Ishikawa (cell line): ENCODE measurements around the gene WHRN.

Experiments
- CEBPB ChIP-seq: IDR thresholded peaks from 2 replicates; pipeline ENCODE4 v1.6.1; 2012
- CREB1 ChIP-seq: IDR thresholded peaks from 2 replicates; pipeline ENCODE4 v1.6.1; 2012; ENCODE audit warnings: low read depth
- EGR1 ChIP-seq: IDR thresholded peaks from 2 replicates; pipeline ENCODE4 v1.6.1; 2012
- EP300 ChIP-seq: IDR thresholded peaks from 2 replicates; pipeline ENCODE4 v1.6.1; 2012; ENCODE audit warnings: borderline replicate concordance
- FOXM1 ChIP-seq: IDR thresholded peaks from 2 replicates; pipeline ENCODE4 v1.6.1; 2012; ENCODE audit warnings: low read depth, borderline replicate concordance
- MAX ChIP-seq: IDR thresholded peaks from 2 replicates; pipeline ENCODE4 v1.6.1; 2012
- NFIC ChIP-seq: IDR thresholded peaks from 2 replicates; pipeline ENCODE4 v1.6.1; 2012
- RAD21 ChIP-seq: IDR thresholded peaks from 2 replicates; pipeline ENCODE4 v1.6.1; 2012; ENCODE audit warnings: low read depth
- TAF1 ChIP-seq: IDR thresholded peaks from 2 replicates; pipeline ENCODE4 v1.6.1; 2012; ENCODE audit warnings: low read depth, mild to moderate bottlenecking
- TCF12 ChIP-seq: IDR thresholded peaks from 2 replicates; pipeline ENCODE4 v1.6.1; 2012; ENCODE audit warnings: low read depth
- TEAD4 ChIP-seq: IDR thresholded peaks from 2 replicates; pipeline ENCODE4 v1.6.1; 2012
- USF1 ChIP-seq: IDR thresholded peaks from 2 replicates; pipeline ENCODE4 v1.6.1; 2012
- YY1 ChIP-seq: IDR thresholded peaks from 2 replicates; pipeline ENCODE4 v1.6.1; 2012; ENCODE audit warnings: low read depth
- ZBTB7A ChIP-seq: IDR thresholded peaks from 2 replicates; pipeline ENCODE4 v1.6.1; 2012; ENCODE audit warnings: low read depth
- TF ChIP-seq, protein P1 (sequence below): IDR thresholded peaks from 2 replicates; pipeline ENCODE4 v1.6.1; 2012; ENCODE audit warnings: low read depth, mild to moderate bottlenecking

The WHRN gene

DNA sequence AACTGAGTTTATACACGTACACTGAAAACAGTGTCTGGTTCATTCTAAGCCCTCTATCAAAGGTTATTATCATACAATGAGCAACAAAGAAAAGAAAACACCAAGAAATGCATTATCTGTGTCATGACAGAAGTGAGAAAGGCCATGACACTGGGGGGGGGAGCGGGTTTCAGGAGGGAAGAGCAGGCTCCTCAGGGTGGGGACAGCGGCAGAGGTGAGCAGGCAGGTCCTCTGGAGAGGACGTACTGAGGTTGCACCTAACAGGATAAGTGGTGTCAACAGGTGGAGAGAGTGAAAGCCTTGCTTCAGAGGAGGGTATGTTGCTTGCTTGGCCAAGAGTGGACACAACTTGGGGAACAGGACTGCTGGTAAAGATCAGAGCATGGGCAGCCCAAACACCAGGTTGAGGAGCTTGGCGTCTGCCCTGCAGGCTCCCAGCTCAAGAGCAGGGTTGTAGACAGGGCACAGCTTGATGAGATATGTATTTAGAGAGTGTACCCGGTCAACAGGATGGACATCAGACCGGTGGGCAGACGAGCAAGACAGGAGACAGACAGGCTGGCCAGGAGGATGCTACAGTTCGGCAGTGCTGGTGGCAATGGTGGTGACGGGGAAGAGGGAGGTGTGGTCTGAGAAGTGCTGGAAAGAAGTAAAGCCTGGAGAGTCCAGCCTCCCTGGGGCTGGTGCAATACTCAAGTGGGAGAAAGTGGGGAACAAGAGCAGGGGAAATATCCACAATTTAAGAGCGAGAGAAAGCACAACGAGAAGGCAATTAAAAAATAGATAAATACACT lies 10.3 kb downstream of the WHRN start:
- TF ChIP-seq FOXM1: no peak
- no peak for TF ChIP-seq ZBTB7A
- TF ChIP-seq, protein P1, sequence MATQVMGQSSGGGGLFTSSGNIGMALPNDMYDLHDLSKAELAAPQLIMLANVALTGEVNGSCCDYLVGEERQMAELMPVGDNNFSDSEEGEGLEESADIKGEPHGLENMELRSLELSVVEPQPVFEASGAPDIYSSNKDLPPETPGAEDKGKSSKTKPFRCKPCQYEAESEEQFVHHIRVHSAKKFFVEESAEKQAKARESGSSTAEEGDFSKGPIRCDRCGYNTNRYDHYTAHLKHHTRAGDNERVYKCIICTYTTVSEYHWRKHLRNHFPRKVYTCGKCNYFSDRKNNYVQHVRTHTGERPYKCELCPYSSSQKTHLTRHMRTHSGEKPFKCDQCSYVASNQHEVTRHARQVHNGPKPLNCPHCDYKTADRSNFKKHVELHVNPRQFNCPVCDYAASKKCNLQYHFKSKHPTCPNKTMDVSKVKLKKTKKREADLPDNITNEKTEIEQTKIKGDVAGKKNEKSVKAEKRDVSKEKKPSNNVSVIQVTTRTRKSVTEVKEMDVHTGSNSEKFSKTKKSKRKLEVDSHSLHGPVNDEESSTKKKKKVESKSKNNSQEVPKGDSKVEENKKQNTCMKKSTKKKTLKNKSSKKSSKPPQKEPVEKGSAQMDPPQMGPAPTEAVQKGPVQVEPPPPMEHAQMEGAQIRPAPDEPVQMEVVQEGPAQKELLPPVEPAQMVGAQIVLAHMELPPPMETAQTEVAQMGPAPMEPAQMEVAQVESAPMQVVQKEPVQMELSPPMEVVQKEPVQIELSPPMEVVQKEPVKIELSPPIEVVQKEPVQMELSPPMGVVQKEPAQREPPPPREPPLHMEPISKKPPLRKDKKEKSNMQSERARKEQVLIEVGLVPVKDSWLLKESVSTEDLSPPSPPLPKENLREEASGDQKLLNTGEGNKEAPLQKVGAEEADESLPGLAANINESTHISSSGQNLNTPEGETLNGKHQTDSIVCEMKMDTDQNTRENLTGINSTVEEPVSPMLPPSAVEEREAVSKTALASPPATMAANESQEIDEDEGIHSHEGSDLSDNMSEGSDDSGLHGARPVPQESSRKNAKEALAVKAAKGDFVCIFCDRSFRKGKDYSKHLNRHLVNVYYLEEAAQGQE: no peak
- TF ChIP-seq CEBPB: no peak
- no peak for TF ChIP-seq YY1
- TF ChIP-seq RAD21: no peak
- TF ChIP-seq MAX: no peak
- no peak for TF ChIP-seq USF1
- no peak for TF ChIP-seq TEAD4
- TF ChIP-seq TCF12: no peak
- TF ChIP-seq NFIC: no peak
- TF ChIP-seq TAF1: no peak
- TF ChIP-seq EGR1: no peak

GRCh38 chr9:114493521-114494184 lies 11.6 kb downstream of the WHRN start:
- TF ChIP-seq NFIC (no peak), ZBTB7A (no peak), EGR1 (no peak), RAD21 (no peak), TAF1 (no peak), YY1 (no peak), CREB1 (no peak), USF1 (no peak), MAX (no peak), FOXM1 (no peak), EP300 (no peak), TCF12 (no peak), TEAD4 (no peak), CEBPB (no peak)
- TF ChIP-seq, protein P1: no peak

DNA sequence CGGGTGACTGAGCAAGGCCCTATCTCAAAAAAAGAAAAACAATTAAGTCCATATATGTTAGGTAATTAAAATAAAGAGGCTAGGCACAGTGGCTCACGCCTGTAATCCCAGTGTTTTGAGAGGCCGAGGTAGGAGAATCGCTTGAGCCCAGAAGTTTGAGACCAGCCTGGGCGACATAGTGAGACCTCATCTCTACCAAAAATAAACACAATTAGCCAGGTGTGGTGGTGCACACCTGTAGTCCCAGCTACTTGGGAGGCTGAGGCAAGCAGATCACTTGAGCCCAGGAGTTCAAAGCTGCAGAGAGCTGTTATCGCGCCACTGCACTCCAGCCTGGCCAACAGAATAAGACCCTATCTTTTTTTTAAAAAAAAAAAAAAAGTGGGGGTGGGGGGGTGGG lies 12.3 kb downstream of the WHRN start:
- TF ChIP-seq NFIC: no peak
- TF ChIP-seq, protein P1: no peak
- TF ChIP-seq YY1: no peak
- no peak for TF ChIP-seq EP300
- TF ChIP-seq TEAD4: no peak
- TF ChIP-seq RAD21: no peak
- no peak for TF ChIP-seq EGR1
- TF ChIP-seq TAF1: no peak
- no peak for TF ChIP-seq MAX
- TF ChIP-seq TCF12: no peak
- no peak for TF ChIP-seq CEBPB
- TF ChIP-seq CREB1: no peak
- TF ChIP-seq FOXM1: no peak
- no peak for TF ChIP-seq USF1
- TF ChIP-seq ZBTB7A: no peak
